Measurements from ENCODE around the gene CALR. TPM values are rescaled to one million over a fixed set of nuclear protein-coding genes. Genes with fewer than 3 reads are reported as not detected.
A peak's percentile ranks its signal among the peaks of the same experiment; 100 is the strongest.

Gene CALR
- total and polyA plus RNA-seq, 2 donors (not counting 3 experiments of a cell fraction or from before 2014, with no cell fraction given): 1,135 to 1,636 TPM

- peak; percentile 93 for TF ChIP-seq POLR2A (IDR thresholded peaks at IDR 0.05; ENCODE audit: low read depth, low read length)
- peak; percentile 94 for TF ChIP-seq MYC (IDR thresholded peaks at IDR 0.05; ENCODE audit: low read depth, low read length)
- TF ChIP-seq CTCF (IDR thresholded peaks at IDR 0.05; ENCODE audit: extremely low read depth in 1 of 2, insufficient read depth in 1 of 2, low read depth in 1 of 2, low read length in 2 of 2): no peak
- TF ChIP-seq POLR2AphosphoS5 (IDR thresholded peaks at IDR 0.05; ENCODE audit: insufficient read depth, low read depth, low read length): peak; percentile 97
- TF ChIP-seq MAX (IDR thresholded peaks at IDR 0.05; ENCODE audit: insufficient read depth, insufficient read length): peak; percentile 55
- Histone ChIP-seq H3K9me1 (replicated peaks; ENCODE audit: control insufficient read depth, extremely low read depth, insufficient read depth, low read length) (no peaks in the 10 kb centered on the region), H2AFZ (ENCODE audit: low read depth, low read length) (peak within 1 kb of the TSS; percentile 76), H3K9me3 (replicated peaks; ENCODE audit: control insufficient read depth, insufficient read depth, low read length) (no peaks in the 10 kb centered on the region), H3K4me1 (ENCODE audit: control insufficient read depth, extremely low read depth, insufficient read depth, low read length) (peaks cover 17% of the 10 kb centered on the region), H3K9ac (replicated peaks; ENCODE audit: extremely low read depth, insufficient read depth, low read length) (peak within 1 kb of the TSS; percentile 66), H3K27me3 (ENCODE audit: control insufficient read depth in 2 of 2, insufficient read depth in 2 of 2, low read length in 2 of 2) (no peaks in the 10 kb centered on the region), H3K27ac (ENCODE audit: insufficient read depth, low read depth, low read length) (peak within 1 kb of the TSS; percentile 27), H3K79me2 (ENCODE audit: control insufficient read depth, insufficient read depth, low read length) (peaks cover 21% of the 10 kb centered on the region), H3K36me3 (ENCODE audit: control insufficient read depth in 2 of 2, extremely low read depth in 1 of 2, insufficient read depth in 2 of 2, low read length in 2 of 2) (peaks cover 6 to 15% of the 10 kb centered on the region in 2 experiments), H3K4me2 (ENCODE audit: insufficient read depth, low read length) (peak within 1 kb of the TSS; percentile 78), H4K20me1 (replicated peaks; ENCODE audit: control insufficient read depth, extremely low read depth, insufficient read depth, low read length) (no peaks in the 10 kb centered on the region), H3K4me3 (replicated peaks in 1 of 3; ENCODE audit: insufficient read depth in 1 of 3, low read depth in 1 of 3, low read length in 3 of 3) (peak within 1 kb of the TSS; percentile 26 to 82 (median 56))
- dilution Hi-C loops (cut with MboI; ENCODE audit: extremely low pct_ligation_motif_present, low sequenced_read_pairs) (no loop called here), intact Hi-C loops (cut with micrococcal nuclease) (loop anchor here (1.0 to 10.0 kb wide), 2 partner anchors 14 to 149 kb away; partner anchors contain the start of gene SYCE2)
- BruUV-seq (replicated peaks): TSS peak; percentile 52
- DNase-seq (ENCODE audit: low read depth, low spot score): peak; percentile 94
- ChIA-PET POLR2A (interaction anchor here (2.2 kb wide), 1 partner anchor 14 kb away, joined by 6 read pairs; the partner anchor contains the start of gene SYCE2), CTCF (interaction anchor here (1.3 to 3.0 kb wide), 5 partner anchors 17 to 173 kb away, joined by 3 to 11 read pairs (median 3); partner anchors contain the start of gene GCDH)
- FAIRE-seq: peak; percentile 99
Measured at GRCh38 chr19:12933287-12934072, 4.9 kb upstream of the CALR start, which contains the start of gene FARSA. TSS of gene FARSA (minus strand) at chr19:12933711. CDS start at chr19:12933696, 15 bp downstream.

All from endothelial cell of umbilical vein (primary cell).